T-helper 2 cell (primary cell): Measurements from ENCODE around the gene MORC4.
A peak's percentile ranks its signal among the peaks of the same experiment; 100 is the strongest.

Experiments used
- DNase-seq, 5 experiments: peaks; one replicate each; pipeline versions ENCODE4 v3.0.0 to v3.0.0-alpha.2; 2012 to 2022

Gene MORC4

DNA sequence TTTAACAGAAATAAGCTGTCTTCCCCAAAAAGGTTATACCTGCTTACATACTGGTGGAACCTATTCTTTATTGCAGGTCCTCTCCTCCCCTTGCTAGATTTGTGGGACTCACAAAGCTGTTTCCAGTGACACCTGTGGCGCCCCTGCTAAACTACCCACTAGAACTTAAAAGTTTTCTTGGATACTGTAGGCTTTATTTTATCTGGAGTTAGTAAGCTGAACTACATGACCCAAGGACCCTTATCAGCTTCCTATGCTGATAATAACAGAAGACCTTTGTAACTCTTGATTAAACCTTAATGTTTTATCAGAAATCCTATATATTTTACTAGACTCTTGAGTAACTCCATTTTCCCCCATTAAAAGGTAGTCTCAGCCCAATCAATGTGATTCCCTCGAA is 47.5 kb downstream of the MORC4 start:
- no peak for DNase-seq

DNA sequence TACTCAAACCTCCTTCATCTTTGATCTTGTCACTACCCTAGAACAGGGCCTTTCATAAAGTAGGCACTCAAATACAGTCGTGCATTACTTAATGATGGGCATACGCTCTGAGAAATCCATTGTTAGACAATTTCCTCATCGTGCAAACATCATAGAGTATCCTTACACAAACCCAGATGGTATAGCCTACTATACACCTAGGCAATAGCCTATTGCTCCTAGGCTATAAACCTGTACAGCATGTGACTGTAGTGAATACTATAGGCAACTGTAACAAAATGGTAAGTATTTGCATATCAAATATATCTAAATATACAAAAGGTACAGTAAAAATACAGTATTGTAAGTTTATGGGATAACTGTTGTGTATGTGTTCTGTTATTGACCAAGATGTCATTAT is 47.9 kb downstream of the MORC4 start:
- DNase-seq: no peak

DNA sequence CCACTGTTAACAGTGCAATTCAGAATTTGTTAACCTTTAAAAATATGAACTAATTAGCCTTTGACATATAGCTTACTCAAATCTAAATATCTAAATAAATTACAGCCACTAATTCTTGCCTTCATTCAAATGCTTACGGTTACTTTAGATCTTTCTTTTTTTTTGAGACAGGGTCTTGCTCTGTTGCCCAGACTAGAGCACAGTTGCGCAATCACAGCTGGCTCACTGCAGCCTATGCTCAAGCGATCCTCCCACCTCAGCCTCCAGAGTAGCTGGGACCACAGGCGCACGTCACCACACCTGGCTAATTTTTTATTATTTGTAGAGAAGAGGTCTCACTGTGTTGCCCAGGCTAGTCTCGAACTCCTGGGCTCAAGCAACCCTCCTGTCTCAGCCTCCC is 48.8 kb downstream of the MORC4 start:
- DNase-seq: no peak

DNA sequence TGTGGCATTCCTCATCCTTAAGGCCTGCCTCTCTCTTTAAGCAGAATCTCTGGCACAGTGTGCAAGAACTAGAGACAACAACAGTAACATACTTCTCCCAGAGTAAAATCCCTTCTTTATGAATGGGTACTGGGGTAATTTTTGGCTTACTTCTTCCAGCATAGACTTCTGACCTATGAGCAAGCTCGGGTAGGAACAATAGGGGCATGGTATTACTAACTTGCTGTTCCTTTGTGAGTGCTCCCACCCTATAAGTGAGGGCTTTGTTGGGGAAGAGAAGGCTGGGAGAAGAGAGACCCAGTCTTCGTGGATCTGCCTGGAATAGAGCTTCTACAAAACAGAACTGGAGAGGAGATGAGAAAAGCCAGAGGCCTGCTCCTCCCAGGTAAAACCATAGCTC is 49.6 kb downstream of the MORC4 start:
- DNase-seq: no peak

DNA sequence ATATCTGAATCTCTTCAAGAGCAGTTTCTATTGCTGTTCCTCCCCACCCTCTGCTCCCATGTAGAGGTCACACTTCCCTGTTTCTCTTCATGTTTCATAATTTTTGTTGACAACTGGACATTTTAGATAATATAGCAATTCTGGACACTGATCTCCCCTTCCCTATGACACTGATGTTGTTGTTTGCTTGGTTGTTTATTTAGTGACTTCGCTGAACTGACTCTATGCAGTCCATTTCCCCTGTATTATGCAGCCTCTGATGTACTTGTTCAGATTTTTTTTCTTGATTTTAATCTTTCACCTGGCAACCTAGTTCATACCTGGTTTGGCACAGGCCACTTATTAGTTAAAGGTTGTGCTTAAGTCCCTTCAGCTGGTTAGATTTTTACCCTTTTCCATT is 50.6 kb downstream of the MORC4 start:
- DNase-seq: no peak

DNA sequence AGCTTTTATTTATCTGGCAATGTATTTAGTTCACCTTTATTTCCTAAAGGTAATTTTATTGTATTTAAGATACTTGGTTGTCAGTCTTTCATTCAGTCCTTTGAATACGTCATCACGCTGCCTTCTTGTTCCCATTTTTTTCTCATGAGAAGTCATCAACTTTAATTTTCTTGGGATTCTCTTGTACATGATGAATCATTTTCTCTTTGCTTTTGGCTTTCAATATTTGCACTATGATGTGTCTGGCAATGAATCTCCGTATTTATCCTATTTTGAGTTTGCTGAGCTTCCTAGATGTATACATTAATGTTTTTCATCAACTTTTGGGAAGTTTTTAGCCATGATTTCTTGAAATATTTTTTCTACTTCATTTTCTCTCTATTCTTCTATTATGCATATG is 51.4 kb downstream of the MORC4 start:
- no peak for DNase-seq

DNA sequence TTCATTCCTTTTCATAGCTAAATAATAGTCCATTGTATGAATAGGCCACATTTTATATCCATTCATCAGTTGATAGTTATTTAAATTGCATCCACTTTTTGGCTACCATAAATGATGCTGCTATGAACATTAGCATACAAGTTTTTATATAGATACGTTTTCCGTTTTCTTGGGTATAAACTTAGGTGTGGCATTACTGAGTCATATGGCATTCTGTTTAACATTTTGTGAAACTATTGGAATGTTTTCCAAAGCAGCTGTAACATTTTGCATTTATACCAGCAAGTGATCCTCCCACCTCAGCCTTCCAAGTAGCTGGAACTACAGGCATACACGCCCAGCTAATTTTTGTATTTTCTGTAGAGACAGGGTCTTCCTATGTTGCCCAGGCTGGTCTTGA is 53.5 kb downstream of the MORC4 start:
- DNase-seq: no peak

DNA sequence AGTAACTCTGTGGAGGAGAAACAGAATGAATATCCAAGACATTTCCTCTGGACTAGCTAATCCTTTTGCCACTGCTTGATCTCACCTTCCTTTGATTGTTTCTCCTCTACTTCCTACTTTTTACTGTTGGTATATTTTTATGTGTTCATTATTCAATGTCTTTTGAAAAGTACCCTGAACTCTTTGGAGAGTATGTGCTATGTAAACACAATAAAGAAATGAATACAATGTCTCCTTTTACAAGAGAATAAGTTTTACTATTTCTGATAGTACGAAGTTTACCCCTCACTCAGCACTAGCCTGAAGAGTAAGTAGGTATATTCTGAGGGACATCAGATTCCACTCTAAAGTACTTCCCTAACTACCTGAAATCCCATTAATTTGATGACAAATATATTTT is 59.9 kb downstream of the MORC4 start:
- DNase-seq: no peak

DNA sequence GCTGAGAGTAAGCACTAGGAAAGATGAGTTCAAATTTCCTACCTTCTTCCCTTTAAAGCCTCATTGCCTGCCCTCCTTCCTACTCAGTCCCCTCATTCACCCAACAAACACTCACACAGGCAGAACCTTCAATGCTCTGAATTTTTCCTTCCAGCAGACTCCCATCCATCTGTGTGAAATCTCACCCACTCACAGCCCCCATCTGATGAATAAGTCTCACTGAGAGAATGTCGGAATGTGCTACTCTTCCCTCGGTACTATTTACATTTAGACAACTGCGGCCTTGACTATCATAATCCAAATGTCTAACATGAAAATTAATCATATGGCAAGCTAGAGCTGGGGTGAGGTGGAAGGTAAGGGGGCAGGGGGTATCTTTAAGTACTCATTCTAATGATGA is 60.4 kb downstream of the MORC4 start:
- DNase-seq: no peak

DNA sequence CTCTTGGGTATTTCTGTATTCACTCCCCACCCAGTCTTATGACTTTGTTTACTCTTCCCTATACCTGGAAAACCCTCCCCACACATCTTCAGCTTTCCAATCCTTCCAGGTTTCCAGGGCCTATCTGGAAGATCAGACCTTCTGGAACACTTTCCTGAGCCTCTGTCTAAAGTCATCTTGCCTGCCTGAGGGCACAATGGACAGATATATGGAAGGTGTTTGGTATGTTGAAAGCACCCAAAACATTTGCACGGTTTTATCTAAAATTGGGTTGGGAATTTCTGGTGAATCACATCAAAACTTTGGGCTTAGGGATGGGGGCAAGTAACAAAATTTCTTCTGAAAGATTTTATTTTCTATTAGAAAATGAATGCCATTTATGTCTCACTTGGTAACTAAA is 63.8 kb downstream of the MORC4 start:
- DNase-seq: no peak

DNA sequence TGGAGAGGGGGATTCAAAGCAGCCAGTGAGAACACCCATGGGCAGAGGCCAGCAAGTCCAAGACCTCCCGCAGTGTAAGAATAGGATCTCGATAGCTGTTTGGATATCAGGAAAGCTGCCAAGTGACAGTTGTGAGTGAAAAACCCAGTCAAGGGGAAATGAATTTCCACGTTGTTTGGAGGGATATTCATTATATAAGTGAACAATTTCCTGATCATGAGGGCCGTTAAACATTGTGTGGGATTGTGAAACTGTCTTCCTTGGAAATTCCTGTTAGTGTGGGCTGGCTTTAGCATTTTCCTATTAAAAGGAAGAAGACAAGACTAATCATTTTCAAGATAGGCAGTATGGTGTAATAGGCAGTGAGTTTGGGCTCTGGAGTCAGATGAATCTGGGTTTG is 64.8 kb downstream of the MORC4 start:
- no peak for DNase-seq

DNA sequence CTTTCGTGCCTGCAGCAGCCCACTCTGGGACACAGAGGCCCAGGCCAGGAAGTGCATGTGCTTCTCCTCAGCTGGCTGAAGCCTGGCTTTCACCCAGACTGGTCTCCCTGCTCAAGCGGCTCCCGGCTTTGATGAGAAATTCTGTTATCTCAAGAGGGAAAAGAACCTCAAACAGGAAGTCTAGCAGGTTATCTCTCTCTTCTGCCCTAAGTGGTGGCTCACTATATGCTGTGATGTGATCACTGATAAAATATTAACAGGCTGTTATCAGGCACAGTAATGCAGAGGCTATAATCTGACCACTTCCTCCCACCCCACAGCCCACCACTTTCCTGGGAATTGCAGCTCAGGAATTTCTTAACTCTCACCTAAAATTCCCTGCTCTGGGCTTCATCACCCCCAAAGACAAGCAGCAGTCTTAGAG is 66.5 kb downstream of the MORC4 start:
- peak in 1 of 5 experiments; percentile 7 for DNase-seq

DNA sequence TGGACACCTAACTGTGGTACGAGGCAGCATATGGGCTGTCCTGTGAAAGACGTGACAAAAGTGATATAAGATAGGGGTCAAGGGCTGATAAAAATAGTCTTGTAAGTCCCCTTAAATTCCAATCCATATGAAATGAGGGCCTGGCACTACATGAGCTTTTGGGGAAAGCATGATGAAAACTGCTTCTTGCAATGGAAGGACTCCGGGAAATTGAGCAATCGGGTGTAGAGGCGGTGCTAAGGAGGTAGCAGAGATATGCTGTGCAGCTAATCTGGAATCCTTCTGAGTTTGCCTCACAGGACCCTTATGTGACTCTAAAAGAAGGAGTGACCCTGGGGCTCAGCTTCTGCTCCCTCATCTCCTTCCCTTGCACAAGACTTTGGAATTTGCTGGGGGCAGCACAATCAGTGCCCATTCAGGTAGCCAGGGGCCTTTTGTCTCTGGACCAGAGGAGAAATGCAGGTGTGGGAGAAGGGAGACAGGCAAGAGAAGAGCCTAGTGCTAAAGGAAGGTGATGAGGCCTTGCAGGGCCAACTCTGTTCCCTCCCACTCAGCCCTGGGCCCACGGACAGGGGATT is 67.0 kb downstream of the MORC4 start:
- DNase-seq: no peak

DNA sequence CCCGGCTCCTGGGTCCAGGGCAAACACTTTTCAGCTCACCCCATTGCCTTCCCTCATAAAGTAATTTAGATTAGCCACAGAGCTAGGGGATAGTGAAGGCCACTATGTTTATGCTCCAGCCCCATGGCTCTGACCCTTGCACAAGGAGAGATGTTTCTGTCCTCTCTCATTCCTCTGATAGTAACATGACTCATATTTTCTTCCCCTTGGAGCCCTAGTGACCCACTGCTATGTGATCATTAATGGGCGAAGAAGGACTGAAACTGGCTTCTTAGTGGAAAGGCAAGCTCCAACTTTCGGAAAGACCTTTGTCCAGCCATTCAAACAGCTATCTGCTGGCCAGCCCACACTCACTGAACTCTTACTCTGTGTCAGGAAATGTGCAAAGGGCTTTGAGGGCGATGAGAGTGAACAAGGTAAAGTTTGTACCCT is 67.5 kb downstream of the MORC4 start:
- no peak for DNase-seq

DNA sequence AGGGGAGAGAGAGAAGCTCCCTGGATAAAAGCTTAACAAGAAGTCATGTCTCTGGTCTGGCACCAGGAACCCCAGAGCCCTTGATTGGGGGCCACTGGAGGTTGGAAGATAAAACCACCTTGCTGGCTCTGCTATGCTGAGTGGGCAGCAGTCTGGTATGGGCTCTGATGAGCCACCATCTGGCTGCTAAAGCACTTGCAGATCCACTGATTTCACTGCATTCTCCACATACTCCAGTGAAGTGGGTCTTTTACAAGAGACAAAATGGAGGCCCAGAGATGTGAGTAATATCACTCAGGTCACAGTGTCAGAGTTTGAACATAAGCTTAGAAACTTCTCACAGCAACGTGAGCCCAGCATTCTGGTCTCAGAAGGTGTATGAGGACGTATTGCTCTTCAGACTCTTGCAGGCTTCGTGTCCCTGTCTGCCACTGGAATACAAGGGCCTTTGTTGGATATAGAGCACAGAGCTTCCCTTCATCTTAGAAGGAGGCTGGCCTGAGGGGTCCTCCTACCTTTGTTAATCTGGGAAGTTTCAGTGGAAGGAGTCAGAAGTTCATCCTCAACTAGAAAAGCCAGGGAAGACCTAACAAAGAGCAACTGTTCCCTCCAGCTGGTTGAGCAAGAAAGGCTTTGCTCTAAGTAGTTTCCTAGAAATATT is 68.1 kb downstream of the MORC4 start:
- DNase-seq: no peak

DNA sequence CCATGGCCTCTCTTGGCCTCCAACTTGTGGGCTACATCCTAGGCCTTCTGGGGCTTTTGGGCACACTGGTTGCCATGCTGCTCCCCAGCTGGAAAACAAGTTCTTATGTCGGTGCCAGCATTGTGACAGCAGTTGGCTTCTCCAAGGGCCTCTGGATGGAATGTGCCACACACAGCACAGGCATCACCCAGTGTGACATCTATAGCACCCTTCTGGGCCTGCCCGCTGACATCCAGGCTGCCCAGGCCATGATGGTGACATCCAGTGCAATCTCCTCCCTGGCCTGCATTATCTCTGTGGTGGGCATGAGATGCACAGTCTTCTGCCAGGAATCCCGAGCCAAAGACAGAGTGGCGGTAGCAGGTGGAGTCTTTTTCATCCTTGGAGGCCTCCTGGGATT is 71.8 kb downstream of the MORC4 start:
- DNase-seq: no peak

DNA sequence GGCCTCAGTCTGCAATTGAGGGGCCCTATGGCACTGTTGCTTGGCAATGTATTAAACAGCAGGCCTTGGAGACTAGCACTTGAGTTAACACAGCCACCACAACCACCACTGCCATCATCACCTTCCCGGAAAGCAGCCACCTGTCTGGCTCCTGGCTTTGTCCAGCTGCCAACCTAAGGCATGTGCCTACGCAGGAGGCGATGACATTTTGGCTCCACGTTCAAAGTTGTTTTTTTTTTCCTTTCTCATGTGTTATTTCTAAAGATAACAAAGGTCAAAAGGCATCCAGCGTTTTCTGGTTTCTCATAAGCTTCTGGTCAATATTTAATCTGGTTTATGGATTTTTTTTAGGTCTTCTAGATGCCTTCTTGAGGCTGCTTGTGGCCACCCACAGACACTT is 72.3 kb downstream of the MORC4 start:
- DNase-seq: no peak

DNA sequence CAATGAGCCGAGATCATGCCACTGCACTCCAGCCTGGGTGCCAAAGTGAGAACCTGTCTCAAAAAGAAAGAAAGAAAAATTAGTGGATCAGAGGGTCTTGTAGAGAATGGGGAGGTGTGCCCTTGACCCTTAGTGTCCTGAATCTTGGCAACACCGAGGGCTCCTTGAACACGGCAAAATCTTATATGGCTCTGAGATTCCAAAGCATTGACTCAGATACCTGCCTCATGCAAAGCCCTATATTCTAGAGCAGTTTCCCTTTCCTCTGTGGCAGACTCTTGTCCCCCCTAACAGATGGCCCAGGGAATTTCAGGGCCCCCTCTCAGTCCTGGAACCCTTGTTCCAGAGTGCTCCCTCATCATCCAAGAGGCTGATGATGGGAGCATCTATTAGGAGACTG is 73.0 kb downstream of the MORC4 start:
- DNase-seq: no peak

DNA sequence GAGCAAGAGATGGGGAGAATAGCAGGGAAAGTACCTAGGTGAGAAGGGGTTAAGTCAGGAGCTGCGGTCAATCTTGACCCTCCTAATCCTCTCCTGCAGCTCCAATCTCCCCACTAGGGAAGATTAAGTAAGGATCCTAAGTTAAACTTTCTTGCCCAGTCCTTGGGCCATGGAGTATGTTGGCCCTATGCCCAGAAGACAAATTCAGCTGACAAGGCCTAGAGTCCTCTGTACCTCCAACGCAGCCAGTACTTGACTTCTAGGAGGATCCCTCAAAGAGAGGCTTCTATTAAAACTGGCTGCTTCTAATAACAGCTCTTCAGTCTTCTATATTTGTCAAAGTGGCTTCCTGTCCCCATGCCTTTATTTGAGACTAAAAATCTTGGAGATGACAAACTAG is 78.4 kb downstream of the MORC4 start:
- DNase-seq: no peak

DNA sequence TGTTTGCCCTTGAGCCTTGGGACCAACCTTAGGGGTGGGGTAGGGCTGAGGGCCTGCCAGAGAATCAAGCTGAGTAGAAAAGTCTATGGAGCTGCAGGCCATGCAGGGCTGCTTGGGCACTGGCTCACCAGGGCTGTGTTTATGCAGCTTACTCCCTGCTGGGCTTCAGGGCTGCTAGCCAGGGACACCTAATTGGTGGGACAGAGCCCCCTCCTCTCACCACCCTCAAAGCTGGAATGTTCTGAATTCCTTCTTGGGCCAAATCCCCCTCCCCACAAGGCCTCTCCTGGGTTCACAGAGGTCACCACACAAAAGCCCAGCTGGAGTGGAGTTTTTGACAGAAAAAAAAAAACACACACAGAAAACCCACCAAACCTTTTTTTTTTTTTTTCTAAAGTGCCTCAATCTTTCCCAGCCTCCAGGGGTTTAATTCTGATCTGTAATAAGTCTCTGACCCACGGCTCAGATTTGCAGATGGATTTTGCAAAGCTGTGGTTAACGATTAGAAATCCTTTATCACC is 80.0 kb downstream of the MORC4 start, which contains the start of gene CLDN2:
CLDN2 (plus strand) TSS at position 471 of the 521 bp plus-strand sequence. CDS start 7,827 bp downstream, outside the sequence.
- no peak for DNase-seq

DNA sequence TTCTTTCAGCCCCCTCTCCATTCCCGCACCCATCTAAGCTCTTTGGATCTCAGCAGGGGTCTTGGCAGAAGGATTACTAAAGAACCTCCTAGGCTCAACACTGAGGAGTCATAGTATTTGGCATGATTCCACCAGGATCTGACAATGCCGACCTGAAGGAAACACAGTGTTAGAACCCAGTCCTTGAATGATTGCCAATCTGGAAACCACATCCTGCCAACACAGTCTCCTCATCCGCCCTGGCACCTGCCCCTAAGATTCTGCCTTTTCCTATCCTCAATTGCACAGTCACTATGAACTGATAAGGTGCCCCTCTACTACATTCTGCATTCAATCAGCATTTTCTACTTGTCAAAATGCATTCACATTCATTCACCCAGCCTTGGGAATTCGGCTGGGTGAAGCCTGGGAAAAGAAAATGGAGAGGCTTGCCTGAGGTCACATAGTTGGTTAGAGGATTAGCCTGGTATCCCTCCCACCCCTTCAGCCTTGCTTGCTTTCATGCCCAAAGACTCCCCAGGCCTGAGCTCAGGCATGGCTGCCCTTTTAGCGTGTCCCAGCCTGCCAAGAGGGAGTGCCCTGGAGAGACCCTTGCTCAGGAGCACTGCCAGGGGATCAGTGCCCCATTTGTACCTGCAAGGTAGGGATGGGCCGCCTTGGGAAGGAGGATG is 82.0 kb downstream of the MORC4 start:
- peak in 2 of 5 experiments; percentile 13 to 58 for DNase-seq

DNA sequence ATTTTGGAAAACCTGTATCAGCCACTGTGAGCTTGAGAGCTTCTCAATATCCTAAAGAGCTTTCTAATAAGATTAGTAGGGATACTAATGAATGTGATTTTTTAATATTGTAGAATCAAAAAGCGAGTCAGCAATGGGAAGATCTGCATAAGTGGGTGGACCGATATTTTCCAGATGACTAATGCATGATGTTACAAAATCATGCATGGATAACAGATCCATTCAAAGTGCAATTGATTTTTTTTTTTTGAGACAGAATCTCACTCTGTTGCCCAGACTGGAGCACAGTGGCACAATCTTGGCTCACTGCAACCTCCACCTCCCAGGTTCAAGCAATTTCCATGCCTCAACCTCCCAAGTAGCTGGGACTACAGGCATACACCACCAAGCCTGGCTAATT is 87.1 kb downstream of the MORC4 start:
- DNase-seq: no peak

DNA sequence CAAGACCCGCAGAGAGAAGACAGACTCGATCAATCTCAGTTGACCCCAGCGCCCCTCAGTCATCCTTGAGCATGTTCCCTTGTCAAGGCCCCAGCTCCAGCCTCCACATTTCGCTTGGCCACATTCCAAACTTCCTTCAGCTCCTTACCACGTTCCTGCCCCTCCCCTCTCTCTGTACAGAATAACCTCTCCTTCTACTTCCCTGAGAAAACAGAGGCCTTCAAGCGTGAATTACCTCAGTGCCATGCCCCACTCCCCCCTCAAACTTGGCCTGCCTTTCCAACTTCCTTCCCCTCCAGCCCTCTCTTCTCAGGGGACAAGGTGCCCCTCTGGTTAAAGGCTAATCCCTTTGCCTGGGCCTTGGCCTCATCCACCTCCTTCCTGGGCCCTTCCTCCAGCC is 93.7 kb downstream of the MORC4 start:
- DNase-seq: no peak

DNA sequence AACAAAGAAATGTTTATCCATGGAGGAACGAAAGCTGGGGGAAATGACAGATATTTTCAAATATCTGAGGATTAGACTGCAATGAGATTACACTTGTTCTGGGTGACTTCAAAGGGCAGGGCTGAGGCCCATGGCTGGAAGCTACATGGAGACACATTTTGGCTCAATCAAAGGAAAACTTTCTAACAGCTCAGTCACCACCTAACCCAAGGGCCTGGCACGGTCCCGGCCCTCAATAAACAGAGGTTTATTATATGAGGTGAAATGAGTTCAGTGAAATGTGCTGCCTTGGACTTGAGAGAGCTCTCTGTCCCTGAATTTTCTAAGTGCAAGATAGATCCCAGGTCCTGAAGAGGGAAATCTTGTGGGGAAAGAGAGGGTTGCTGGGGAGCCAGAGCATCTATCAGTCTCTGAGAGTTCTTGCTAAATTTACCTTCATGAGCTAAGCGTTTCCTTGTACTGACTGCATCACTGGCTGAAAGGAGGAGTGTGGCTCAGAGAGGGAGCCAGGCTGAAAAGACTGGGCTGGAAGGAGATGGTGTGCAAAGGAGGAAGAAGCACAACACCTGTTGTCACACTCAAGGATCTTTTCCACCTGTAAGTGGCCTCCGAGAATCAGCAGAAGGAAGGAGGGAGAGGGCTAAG is 94.8 kb downstream of the MORC4 start:
- no peak for DNase-seq
